ENCODE results near the gene MICAL3. TPM values are rescaled to one million over a fixed set of nuclear protein-coding genes. Genes with fewer than 3 reads are reported as not detected.

Gene MICAL3
- total and polyA plus RNA-seq, 9 of the 15 experiments (the other 6 are each of a cell fraction or from before 2014, with no cell fraction given) = 0.53 to 32.1 (median 12.3) TPM

GRCh38 chr22:17997456-17997855, 26.9 kb downstream of the MICAL3 start:
- peaks cover 12 to 24% of the 10 kb centered on the region in 2 experiments; a peak in 4 of 5 replicates for H3K4me1 ChIP-seq (replicated peaks in 1 of 2; ENCODE audit: control insufficient read depth in 2 of 2, insufficient read depth in 2 of 2, low read length in 2 of 2)
- no peak overlapping the region for H3K4me2 ChIP-seq (ENCODE audit: insufficient read depth, low read length)
- TSS peak; percentile 16 for BruUV-seq (replicated peaks)
- no peak overlapping the region for H3K9ac ChIP-seq (ENCODE audit: insufficient read depth in 1 of 2, low read depth in 2 of 2, low read length in 2 of 2)
- intact Hi-C loops (cut with micrococcal nuclease) = no loop called here
- H2AFZ ChIP-seq (ENCODE audit: low read depth, low read length) = no peak overlapping the region
- H3K36me3 ChIP-seq (ENCODE audit: control insufficient read depth, insufficient read depth, low read length) = 0 out of 3 replicates have a peak, but pooled peaks cover 3% of the 10 kb centered on the region
- no peaks in the 10 kb centered on the region for H3K9me1 ChIP-seq (ENCODE audit: control insufficient read depth, insufficient read depth, low read length)
- no peaks in the 10 kb centered on the region for H3K9me3 ChIP-seq (replicated peaks; ENCODE audit: control insufficient read depth, insufficient read depth, low read depth, low read length)
- FAIRE-seq (peak; percentile 70), ATAC-seq (no peak), DNase-seq (ENCODE audit: extremely low read depth in 1 of 4, low spot score in 3 of 4) (no peak)
- TF ChIP-seq TARDBP (IDR thresholded peaks at IDR 0.05) (no peak), KLF16 (IDR thresholded peaks at IDR 0.05) (no peak), ZSCAN29 (IDR thresholded peaks at IDR 0.05) (no peak), ASH1L (IDR thresholded peaks at IDR 0.05; ENCODE audit: borderline replicate concordance, low read depth, partially characterized antibody) (no peak), GABPB2 (CRISPR knock-in tag; conservative IDR thresholded peaks at IDR 0.05) (no peak), DMBX1 (CRISPR knock-in tag; IDR thresholded peaks at IDR 0.05; ENCODE audit: borderline replicate concordance) (no peak), NELFE (IDR thresholded peaks at IDR 0.05; ENCODE audit: insufficient read depth, insufficient read length) (no peak), WHSC1 (IDR thresholded peaks at IDR 0.05; ENCODE audit: low read length) (no peak), TAF1 (IDR thresholded peaks at IDR 0.05; ENCODE audit: control insufficient read depth, extremely low read depth, insufficient read depth, low read length, severe bottlenecking) (no peak), SMAD4 (CRISPR knock-in tag; conservative IDR thresholded peaks at IDR 0.05) (no peak), L3MBTL2 (IDR thresholded peaks at IDR 0.05) (no peak), PRDM10 (IDR thresholded peaks at IDR 0.05; ENCODE audit: partially characterized antibody) (no peak), MYBL2 (IDR thresholded peaks at IDR 0.05; ENCODE audit: low read depth) (no peak), MYBL2 (CRISPR knock-in tag; IDR thresholded peaks at IDR 0.05; ENCODE audit: borderline replicate concordance) (no peak)
- TF ChIP-seq, protein P1, sequence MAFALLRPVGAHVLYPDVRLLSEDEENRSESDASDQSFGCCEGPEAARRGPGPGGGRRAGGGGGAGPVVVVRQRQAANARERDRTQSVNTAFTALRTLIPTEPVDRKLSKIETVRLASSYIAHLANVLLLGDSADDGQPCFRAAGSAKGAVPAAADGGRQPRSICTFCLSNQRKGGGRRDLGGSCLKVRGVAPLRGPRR (CRISPR knock-in tag; IDR thresholded peaks at IDR 0.05) = no peak
- TF ChIP-seq, protein P2, sequence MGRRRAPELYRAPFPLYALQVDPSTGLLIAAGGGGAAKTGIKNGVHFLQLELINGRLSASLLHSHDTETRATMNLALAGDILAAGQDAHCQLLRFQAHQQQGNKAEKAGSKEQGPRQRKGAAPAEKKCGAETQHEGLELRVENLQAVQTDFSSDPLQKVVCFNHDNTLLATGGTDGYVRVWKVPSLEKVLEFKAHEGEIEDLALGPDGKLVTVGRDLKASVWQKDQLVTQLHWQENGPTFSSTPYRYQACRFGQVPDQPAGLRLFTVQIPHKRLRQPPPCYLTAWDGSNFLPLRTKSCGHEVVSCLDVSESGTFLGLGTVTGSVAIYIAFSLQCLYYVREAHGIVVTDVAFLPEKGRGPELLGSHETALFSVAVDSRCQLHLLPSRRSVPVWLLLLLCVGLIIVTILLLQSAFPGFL (CRISPR knock-in tag; IDR thresholded peaks at IDR 0.05) = no peak
- TF ChIP-seq, protein P3, sequence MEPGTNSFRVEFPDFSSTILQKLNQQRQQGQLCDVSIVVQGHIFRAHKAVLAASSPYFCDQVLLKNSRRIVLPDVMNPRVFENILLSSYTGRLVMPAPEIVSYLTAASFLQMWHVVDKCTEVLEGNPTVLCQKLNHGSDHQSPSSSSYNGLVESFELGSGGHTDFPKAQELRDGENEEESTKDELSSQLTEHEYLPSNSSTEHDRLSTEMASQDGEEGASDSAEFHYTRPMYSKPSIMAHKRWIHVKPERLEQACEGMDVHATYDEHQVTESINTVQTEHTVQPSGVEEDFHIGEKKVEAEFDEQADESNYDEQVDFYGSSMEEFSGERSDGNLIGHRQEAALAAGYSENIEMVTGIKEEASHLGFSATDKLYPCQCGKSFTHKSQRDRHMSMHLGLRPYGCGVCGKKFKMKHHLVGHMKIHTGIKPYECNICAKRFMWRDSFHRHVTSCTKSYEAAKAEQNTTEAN (CRISPR knock-in tag; IDR thresholded peaks at IDR 0.05) = no peak
- 38% methylated on average over 5 of the region's 5 CpGs for WGBS (ENCODE audit: insufficient coverage, low coverage, missing lambda C conversion rate)
- H3K4me3 ChIP-seq = no peak overlapping the region
- no peak overlapping the region for H3K27ac ChIP-seq (ENCODE audit: extremely low read depth, low read depth, low read length)
- in situ Hi-C loops (cut with MboI) = no loop called here
- H3K79me2 ChIP-seq (ENCODE audit: control insufficient read depth, insufficient read depth, low read length) = peaks cover 42% of the 10 kb centered on the region
- ChIA-PET CTCF (ENCODE audit: low intra/inter-chr PET ratio) (no interaction called here), POLR2A (interaction anchor here (0.6 kb wide), 1 partner anchor 365 kb away, joined by 3 read pairs; no protein-coding TSS in a partner anchor)
- no peaks in the 10 kb centered on the region for H3K27me3 ChIP-seq (ENCODE audit: control insufficient read depth in 2 of 2, insufficient read depth in 2 of 2, low read length in 2 of 2)
- H4K20me1 ChIP-seq (replicated peaks; ENCODE audit: control insufficient read depth, insufficient read depth, low read length) = peaks cover 34% of the 10 kb centered on the region; the same call in 1 of the 2 replicates

Data from K562 (cell line).